H7 (cell line): ENCODE data around the gene LCP2. TPM values are rescaled to one million over a fixed set of nuclear protein-coding genes. Genes with fewer than 3 reads are reported as not detected.

Source experiments
- DNase-seq: peaks from one replicate; pipeline ENCODE4 v3.0.0; 2012
- H3K27me3 ChIP-seq: 2 replicates; pipeline ENCODE4 v1.6.0; 2011; ENCODE audit warnings: mild to moderate bottlenecking, low read length; ENCODE audit not compliant: control insufficient read depth, insufficient read depth
- H3K36me3 ChIP-seq: replicated peaks from 2 replicates; pipeline ENCODE4 v1.5.1; 2011; ENCODE audit warnings: low read length; ENCODE audit not compliant: control insufficient read depth, insufficient read depth
- H3K4me3 ChIP-seq: 2 replicates; pipeline ENCODE4 v1.5.1; 2011; ENCODE audit warnings: low read depth, mild to moderate bottlenecking, control low read depth, low read length, moderate library complexity; ENCODE audit not compliant: insufficient read depth
- total RNA-seq: library from RNA; depleted of rRNA; stranded (reverse); fragments of >200 nt; shearing (Covaris generic); gene quantifications from 2 replicates; pipeline ENCODE4 v1.2.3, GENCODE V29; 2014; rRNA removed

LCP2 gene
- 0.21 and 0.63 TPM in 2 replicates for total RNA-seq

DNA sequence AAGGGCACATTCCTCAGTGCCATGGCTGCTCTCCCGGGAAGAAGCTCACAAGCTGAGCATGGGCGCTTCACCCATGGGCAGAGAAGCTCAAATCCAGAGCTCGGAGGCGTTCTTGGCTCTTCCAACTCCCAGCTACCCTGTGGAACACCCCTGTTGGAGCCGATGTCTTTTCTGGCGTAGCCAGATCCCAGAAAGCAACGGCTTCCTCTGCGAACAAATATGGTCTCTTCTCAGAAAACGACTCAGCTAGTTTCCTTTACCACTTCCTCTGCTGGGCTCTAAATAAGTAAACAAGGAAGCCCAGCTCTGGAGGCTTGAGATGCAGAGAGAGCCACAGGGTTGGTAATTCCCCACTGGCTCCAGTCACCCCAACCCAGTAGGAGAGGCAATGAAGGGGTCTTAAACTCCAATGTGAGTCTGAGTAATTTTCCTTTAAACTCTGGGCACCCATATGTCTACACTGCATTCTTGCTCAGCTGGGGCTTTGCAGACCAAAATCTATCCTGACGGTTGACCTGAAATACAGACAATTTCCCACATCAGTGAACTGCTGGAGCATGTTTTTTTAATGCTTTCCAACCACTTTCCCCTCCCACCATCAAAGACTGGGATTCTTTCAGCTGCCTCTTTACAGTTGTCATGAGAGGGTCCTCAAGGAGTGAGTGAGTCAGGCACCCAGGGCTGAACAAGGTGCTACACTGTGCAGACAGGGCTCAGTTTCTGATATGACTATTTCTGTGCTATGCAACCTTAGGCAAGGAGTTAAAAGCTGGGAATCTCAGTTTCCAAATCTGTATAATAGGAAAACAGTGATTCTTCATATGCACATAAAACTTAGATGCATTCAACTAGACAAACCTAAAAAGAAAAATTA, at the start of gene LCP2:
Gene LCP2 (minus strand): TSS at position 189 of the 874 bp plus-strand sequence. CDS start 166 bp downstream, at position 23.
- peaks cover 2% of the 10 kb centered on the region; the same call in 1 of the 2 replicates for H3K27me3 ChIP-seq
- no peak within 1 kb of the TSS for H3K4me3 ChIP-seq
- H3K36me3 ChIP-seq = no peaks in the 10 kb centered on the region
- DNase-seq = no peak

DNA sequence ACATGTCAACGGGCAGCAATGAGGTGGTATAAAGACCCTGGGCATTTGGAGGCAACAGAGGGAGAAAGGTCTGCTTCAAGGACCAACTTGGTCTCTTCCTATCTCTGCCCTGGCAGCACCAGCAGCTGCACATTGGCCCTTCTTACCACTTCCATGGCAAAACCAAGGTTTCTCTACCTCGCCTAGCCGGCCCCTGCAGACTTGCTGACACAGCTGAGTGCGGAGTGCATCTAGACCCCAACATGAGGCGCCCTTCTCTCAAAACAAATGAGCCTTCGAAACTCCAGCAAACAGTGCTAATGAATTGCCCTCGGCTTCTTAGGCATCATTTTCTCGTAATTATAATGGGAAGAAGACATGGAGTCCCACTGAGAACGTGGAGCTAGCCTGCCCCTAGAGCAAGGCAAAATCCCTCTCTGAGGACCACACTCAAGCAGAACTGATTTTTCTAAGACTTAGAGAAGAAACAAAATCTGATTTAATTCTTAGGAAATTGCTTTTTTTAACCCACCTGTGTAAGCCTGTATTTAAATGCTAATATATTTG, 49.5 kb upstream of the LCP2 start:
- H3K27me3 ChIP-seq = no peaks in the 10 kb centered on the region; the same call in 1 of the 2 replicates
- no peak overlapping the region for H3K4me3 ChIP-seq
- no peaks in the 10 kb centered on the region for H3K36me3 ChIP-seq
- DNase-seq = no peak

DNA sequence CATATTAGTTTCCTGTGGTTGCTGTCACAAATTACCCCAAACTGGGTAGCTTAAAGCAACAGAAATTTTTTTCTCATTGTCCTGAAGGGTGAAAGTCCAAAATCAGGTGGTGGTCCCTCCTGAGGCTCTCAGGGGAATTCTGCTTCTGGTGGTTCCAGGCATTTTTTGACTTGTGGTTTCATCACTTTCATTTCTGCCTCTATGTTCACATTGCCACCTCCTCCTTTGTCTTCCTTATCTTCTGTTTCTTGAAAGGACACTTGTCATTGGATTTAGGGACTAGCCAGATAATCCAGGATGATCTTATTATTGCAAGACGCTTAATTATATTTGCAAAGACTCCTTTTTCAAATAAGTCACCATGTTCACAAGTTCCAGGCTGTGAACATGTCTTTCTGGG, 48.4 kb upstream of the LCP2 start:
- no peak for DNase-seq
- Histone ChIP-seq H3K4me3 (no peak overlapping the region), H3K36me3 (no peaks in the 10 kb centered on the region), H3K27me3 (no peaks in the 10 kb centered on the region; the same call in 1 of the 2 replicates)

DNA sequence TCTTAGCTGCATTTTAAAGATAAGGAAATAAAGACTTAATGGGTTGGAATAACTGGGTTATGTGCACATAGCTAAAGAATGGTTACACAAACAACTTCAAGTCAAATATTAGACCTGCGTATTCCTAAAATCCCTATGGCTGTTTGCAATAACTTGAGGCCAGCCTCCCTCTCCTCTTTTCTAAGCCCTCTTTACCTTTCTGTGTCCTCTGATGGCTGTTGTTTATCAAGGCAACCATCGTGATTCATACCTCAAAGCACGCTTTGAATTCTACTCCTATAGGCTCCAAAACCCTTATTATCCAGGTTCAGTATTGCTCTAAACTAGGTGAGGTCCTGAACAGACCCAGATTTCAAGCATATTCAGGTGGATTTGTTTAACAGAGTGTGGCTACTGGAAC, 45.6 kb upstream of the LCP2 start:
- no peak overlapping the region for H3K4me3 ChIP-seq
- DNase-seq = no peak
- no peaks in the 10 kb centered on the region for H3K36me3 ChIP-seq
- no peaks in the 10 kb centered on the region; the same call in 1 of the 2 replicates for H3K27me3 ChIP-seq

DNA sequence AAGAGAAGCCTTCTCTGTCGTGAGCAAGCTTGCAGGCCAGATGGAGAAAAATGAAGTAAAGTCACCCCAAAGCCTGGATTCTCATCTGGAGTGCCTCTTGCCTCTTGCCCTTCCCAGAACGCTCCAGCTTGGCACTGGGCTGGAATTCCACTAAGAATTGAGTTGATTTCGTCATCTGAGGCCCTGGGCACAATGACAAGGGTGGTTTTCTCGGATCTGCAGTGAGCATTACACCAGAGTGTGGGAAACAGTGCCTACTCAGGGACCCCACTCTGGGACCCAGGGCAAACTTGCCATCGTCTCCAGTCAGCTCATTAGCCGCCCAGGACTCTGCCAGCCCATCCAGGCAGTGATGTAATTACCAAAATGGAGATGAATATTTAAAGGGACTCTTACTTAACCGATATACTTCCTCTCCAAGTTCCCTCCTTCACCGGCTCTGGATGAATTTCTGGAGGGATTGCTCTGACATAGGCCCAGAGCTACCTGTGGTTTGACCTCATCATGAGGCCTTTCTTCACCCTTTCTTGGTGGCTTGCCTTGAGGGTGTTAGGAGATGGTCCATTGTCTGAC, 44.7 kb upstream of the LCP2 start:
- Histone ChIP-seq H3K27me3 (no peaks in the 10 kb centered on the region; the same call in 1 of the 2 replicates), H3K4me3 (no peak overlapping the region)

DNA sequence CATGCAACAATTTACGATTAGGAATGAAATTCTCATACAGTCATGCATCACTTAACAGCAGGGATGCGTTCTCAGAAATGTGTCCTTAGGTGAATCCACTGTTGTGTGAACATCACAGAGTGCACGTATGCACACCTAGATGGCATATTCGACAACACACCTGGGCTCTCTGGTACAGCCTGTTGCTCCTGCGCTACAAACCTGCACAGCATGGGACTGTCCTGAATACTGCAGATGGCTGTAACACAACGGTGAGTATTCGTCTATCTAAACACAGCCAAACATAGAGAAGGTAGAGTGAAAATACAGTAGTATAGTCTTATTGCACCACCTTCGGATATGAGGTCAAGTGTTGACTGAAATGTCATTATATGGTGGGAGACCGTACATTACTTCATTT, 44.0 kb upstream of the LCP2 start:
- Histone ChIP-seq H3K36me3 (no peaks in the 10 kb centered on the region), H3K27me3 (no peaks in the 10 kb centered on the region; the same call in 1 of the 2 replicates), H3K4me3 (no peak overlapping the region)
- DNase-seq = no peak

More for the DNA sequence above, 44.7 kb upstream of the LCP2 start:
- H3K36me3 ChIP-seq = no peaks in the 10 kb centered on the region
- no peak for DNase-seq

DNA sequence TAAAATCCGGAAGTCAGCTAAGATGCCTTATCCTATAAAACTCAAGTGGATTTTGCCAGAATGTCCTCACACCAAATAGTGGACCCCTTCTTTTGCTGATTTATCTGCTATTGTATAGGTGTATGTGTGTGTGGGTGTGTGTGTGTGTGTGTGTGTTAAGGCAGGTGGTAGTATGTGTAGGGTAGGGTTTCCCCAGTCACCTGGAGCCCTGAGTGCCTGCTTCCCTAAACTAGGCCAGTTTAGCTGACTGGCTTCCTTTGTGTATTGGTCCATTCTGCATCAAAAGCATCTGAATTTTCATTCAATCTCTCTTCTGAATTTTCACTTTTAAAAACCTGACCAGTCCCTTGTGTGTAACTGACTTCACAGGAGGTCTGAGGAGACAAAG, 42.2 kb upstream of the LCP2 start:
- Histone ChIP-seq H3K27me3 (no peaks in the 10 kb centered on the region; the same call in 1 of the 2 replicates), H3K36me3 (no peaks in the 10 kb centered on the region), H3K4me3 (no peak overlapping the region)
- no peak for DNase-seq

DNA sequence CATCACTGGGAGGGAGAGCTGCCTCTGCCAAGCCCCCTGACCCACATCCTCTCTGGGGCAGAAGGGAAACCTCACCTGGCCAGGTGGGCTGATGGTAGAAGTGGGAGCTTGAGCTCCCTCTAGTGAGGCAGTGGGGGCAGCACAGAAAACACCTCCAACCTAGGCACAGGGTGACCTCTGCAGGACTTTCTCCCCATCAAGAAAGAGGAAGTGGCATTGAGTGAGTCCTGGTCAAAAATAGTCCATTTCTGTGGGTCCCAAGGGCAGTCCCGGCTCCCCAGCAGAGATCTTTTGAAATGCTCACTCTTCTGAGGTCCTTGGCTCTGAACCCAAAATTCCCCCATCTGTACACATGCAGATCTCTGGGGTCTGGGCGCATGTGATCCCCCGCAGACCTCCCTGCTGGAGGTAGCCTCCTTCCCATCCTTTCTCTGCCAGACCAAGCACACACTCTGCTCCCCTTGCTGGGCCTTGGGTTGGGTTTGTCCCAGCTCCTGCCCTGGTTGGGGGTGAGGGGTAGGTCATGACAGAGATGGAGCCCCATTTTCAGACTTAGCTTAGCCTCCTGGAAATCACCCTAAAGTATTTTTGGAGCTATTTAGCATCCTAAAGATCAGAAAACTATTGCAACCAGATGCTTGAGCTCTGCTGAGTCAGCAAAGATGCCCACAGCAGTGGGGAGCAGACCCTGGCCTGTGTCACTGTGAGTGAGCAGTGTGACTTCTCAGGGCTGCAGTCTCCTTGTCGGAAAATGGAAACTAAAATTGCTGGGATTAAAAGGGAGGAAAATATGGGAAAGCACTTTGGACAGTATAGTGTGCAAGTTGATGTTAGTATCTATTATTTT, 41.6 kb upstream of the LCP2 start:
- DNase-seq = peak; percentile 51

DNA sequence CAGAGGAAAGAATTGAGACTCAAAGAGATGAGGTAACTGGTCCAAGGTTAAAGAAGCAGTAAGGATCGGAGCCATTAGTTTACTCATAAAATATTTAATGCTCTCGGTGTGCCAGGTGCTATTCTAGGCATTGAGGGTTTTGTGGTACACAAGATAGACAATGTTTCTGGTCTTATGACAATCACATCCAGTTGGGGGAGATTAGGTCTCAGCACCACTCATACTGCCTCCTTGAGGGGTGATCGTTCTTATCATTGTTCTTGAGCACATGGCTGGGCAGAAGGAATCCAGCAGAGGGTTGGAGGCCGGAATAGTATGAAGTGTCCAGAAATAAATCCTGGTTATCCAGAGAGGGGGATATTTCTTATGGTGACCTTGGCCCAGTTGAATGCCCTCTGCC, 40.7 kb upstream of the LCP2 start:
- Histone ChIP-seq H3K27me3 (no peaks in the 10 kb centered on the region), H3K36me3 (no peaks in the 10 kb centered on the region), H3K4me3 (no peak overlapping the region)
- no peak for DNase-seq

More for the DNA sequence above, 41.6 kb upstream of the LCP2 start:
- Histone ChIP-seq H3K4me3 (no peak overlapping the region), H3K27me3 (no peaks in the 10 kb centered on the region), H3K36me3 (no peaks in the 10 kb centered on the region)

DNA sequence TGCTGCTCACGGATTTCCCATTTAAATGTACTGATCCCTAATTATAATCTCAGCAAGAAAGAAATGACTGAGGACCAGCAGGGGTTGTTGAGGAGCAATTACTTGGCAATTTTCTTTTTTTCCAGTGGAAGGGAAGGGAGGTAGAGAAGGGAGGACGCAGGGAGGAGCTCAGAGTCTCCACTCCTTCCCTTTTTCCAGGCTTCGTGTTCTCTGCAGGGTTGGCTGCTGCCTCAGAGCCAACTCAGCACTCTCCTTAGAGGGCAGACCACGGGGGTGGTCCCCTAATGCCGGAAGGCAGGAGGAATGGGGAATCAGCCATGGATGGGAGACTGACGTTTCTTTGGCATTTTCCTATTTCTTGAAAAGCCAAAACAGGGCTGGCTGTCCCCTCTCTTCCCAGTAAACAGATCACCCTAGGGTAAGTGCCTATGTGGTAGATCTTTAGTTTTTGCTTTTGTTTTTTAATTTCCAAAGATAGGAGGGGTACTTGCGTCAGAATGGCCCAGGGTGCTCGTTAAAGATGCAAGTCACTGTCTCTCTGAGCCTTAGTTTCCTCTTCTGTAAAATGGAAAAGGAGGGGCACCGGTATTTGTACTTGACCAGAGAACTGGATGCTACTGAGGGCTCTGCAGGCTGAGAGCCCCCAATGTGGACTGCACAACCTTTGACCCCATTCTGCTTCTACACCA, 39.6 kb upstream of the LCP2 start:
- Histone ChIP-seq H3K4me3 (no peak overlapping the region), H3K36me3 (no peaks in the 10 kb centered on the region), H3K27me3 (no peaks in the 10 kb centered on the region)
- no peak for DNase-seq

DNA sequence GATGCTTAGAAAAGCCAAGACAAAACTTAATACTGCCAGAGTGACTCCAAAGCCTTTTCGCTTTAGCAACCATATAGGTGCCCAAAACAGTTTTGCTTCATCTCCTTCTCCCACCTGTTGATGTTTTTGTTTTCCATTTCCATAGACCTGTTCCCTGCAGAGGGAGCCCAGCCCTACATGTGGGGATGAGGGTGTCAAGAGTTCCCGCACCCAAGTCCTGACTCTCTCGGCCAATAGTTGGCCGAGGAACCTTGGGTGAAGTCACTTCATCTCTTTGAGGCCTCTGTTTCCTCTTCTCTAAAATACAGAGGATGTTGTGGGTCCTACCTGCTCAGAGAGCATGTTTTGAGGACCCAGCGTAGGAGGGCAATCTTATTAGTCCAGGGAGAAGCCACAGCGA, 38.5 kb upstream of the LCP2 start:
- Histone ChIP-seq H3K4me3 (no peak overlapping the region), H3K27me3 (no peaks in the 10 kb centered on the region), H3K36me3 (no peaks in the 10 kb centered on the region)
- no peak for DNase-seq

DNA sequence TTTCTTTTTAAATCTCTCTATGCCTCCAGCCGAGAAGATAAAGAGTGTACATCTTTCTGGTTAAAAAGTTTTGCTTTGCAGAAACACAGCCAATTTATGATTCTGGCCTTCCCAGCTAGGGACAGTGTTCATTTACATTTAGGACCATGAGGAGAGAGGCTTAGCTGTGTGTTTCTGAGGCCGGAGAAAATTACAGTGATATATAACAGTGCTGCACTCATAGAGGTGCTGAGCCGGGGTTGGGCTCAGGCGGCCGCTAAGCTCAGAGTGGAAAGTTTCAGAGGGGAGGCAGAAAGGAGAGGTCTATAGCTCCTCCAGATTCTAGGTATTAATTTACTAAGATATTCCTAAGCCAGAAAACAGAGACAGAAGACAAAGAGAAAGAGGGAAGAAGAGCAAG, 37.0 kb upstream of the LCP2 start:
- no peak overlapping the region for H3K4me3 ChIP-seq
- no peak for DNase-seq
- H3K27me3 ChIP-seq = no peaks in the 10 kb centered on the region
- no peaks in the 10 kb centered on the region for H3K36me3 ChIP-seq

DNA sequence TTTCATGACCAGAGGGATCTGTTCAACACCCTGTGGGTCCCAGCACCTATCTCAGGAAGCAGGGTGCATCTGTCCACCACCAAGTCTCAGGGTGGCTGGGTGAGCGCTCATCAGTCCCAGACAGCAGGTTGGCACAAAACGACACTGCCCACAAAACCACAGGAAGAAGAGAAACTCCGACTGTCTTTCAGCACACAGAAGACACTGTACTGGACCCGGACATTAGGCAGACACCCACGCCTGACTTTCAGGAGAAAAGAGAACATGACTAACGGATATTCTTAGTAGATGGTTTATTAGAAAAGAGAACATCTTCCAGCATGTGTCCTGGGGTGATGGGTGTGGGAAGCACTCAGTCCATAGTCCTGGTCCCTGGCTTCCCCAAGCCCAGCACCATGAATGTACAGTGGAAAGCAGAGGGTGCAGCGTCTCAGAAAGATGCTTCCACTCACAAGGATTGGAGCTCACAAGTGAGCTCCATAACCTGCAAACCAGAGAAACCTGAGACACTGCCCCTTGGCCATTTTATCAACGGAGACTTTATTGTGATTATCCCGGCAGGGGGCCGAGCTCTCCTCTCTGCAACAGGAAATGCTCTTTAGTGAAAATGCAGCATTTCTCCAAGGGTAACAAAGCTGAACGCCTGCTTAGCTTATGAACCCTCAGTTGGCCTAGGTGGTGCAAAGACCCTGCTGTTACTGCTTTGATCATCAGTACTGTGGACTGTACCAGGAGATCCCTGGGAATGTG, 35.8 kb upstream of the LCP2 start:
- H3K36me3 ChIP-seq = no peaks in the 10 kb centered on the region
- DNase-seq = no peak
- no peak overlapping the region for H3K4me3 ChIP-seq
- no peaks in the 10 kb centered on the region for H3K27me3 ChIP-seq
